ENCODE data around the gene KCNK3. TPM values are rescaled to one million over a fixed set of nuclear protein-coding genes. Genes with fewer than 3 reads are reported as not detected.

KCNK3 gene
- total and polyA plus RNA-seq, 3 donors from 2014 or later: 1.0 to 2.5 (median 1.5) TPM

GRCh38 chr2:26754972-26755670 lies 62.6 kb downstream of the KCNK3 start:
- 84 to 90% methylated on average over 4 of the region's 4 CpGs for WGBS, 2 donors
- intact Hi-C loops (cut with DNase I; ENCODE audit: low total_unique reads): no loop called here
- no peak for DNase-seq

DNA sequence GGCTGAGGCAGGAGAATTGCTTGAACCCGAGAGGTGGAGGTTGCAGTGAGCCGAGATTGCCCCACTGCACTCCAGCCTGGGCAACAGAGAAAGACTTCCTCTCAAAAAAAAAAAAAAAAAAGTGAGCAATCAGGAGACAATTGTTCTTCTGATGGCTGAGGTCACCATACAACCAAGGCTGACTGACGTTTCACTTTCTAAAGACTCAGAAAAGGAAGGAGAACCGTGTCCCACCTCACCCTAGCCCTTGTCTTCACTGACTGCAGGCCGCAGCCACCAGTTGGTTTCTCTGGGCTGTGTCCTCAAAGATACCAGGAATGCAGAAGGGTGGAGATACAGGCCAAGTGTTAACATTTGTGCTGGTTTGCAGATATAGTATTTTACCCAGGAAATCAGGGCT lies 63.8 kb downstream of the KCNK3 start:
- Histone ChIP-seq H3K27me3 (no peaks in the 10 kb centered on the region), H3K4me1 (peaks cover 5% of the 10 kb centered on the region), H3K27ac (no peak overlapping the region), H3K36me3 (ENCODE audit: low read depth, missing control alignments) (no peaks in the 10 kb centered on the region), H3K9me3 (no peaks in the 10 kb centered on the region), H3K4me3 (no peak overlapping the region)
- no peak for TF ChIP-seq POLR2A (IDR thresholded peaks at IDR 0.05)
- TF ChIP-seq, protein P1, sequence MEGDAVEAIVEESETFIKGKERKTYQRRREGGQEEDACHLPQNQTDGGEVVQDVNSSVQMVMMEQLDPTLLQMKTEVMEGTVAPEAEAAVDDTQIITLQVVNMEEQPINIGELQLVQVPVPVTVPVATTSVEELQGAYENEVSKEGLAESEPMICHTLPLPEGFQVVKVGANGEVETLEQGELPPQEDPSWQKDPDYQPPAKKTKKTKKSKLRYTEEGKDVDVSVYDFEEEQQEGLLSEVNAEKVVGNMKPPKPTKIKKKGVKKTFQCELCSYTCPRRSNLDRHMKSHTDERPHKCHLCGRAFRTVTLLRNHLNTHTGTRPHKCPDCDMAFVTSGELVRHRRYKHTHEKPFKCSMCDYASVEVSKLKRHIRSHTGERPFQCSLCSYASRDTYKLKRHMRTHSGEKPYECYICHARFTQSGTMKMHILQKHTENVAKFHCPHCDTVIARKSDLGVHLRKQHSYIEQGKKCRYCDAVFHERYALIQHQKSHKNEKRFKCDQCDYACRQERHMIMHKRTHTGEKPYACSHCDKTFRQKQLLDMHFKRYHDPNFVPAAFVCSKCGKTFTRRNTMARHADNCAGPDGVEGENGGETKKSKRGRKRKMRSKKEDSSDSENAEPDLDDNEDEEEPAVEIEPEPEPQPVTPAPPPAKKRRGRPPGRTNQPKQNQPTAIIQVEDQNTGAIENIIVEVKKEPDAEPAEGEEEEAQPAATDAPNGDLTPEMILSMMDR (IDR thresholded peaks at IDR 0.05): no peak
- intact Hi-C loops (cut with DNase I; ENCODE audit: low total_unique reads): no loop called here
- WGBS, 2 donors: 88 to 90% methylated on average over 5 of the region's 5 CpGs
- no peak for DNase-seq

More at GRCh38 chr2:26754972-26755670, 62.6 kb downstream of the KCNK3 start:
- H3K9me3 ChIP-seq: no peaks in the 10 kb centered on the region
- peaks cover 5% of the 10 kb centered on the region for H3K4me1 ChIP-seq
- H3K27ac ChIP-seq: no peak overlapping the region
- H3K4me3 ChIP-seq: no peak overlapping the region
- no peaks in the 10 kb centered on the region for H3K27me3 ChIP-seq
- H3K36me3 ChIP-seq (ENCODE audit: low read depth, missing control alignments): no peaks in the 10 kb centered on the region
- no peak for TF ChIP-seq POLR2A (IDR thresholded peaks at IDR 0.05)
- TF ChIP-seq, protein P1 (IDR thresholded peaks at IDR 0.05): no peak

- no peaks in the 10 kb centered on the region for H3K36me3 ChIP-seq (ENCODE audit: low read depth, missing control alignments)
- no peaks in the 10 kb centered on the region for H3K27me3 ChIP-seq
- peaks cover 5% of the 10 kb centered on the region for H3K4me1 ChIP-seq
- DNase-seq: no peak
- no peak for TF ChIP-seq POLR2A (IDR thresholded peaks at IDR 0.05)
- TF ChIP-seq, protein P1 (IDR thresholded peaks at IDR 0.05): no peak
- no peaks in the 10 kb centered on the region for H3K9me3 ChIP-seq
- intact Hi-C loops (cut with DNase I; ENCODE audit: low total_unique reads): no loop called here
- no peak overlapping the region for H3K4me3 ChIP-seq
- H3K27ac ChIP-seq: peak overlapping the region in 1 of 2 donors; percentile 41
- WGBS, 2 donors: 57 to 67% methylated on average over 6 of the region's 6 CpGs
Observed at GRCh38 chr2:26757873-26758789, 65.6 kb downstream of the KCNK3 start.

DNA sequence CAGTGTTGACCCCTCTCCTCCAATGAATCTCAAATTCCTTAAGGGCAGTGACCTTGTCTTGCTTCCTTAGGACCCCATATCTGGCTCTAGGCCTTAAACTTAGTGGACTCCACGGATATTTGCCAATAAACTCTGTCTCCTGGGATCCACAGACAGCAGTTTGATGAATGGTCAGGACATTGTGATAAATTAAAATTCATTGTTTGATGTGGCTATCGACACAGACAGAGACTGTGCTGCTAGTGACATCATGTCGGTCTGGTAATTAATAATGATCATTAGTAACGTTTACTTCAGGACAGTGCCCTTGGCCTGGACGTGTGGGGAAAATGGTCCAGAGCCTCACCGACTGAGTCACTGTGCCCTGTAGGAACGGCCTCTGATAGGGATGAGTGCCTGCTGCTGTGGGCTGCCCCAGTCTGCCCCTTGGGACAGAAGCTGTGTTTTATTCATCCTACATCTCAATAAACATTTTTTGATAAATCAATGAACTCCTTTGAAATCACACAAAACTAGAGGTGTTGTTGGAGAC lies 66.3 kb downstream of the KCNK3 start:
- no peak for DNase-seq
- 79 to 80% methylated on average over 7 of the region's 7 CpGs for WGBS, 2 donors

More for the DNA sequence above, 66.3 kb downstream of the KCNK3 start:
- peaks cover 11% of the 10 kb centered on the region for H3K4me1 ChIP-seq
- peak overlapping the region in 1 of 2 donors; percentile 41 for H3K27ac ChIP-seq
- H3K36me3 ChIP-seq (ENCODE audit: low read depth, missing control alignments): no peaks in the 10 kb centered on the region
- intact Hi-C loops (cut with DNase I; ENCODE audit: low total_unique reads): no loop called here
- TF ChIP-seq, protein P1 (IDR thresholded peaks at IDR 0.05): no peak
- no peaks in the 10 kb centered on the region for H3K27me3 ChIP-seq
- H3K9me3 ChIP-seq: no peaks in the 10 kb centered on the region
- H3K4me3 ChIP-seq: no peak overlapping the region
